ENCODE results near the gene TALDO1.

- TF ChIP-seq CTCF (conservative IDR thresholded peaks at IDR 0.05 in 1 of 2, IDR thresholded peaks at IDR 0.05 in 1 of 2; ENCODE audit: low read depth in 1 of 2, low read length in 2 of 2) (no peak), EZH2 (IDR thresholded peaks at IDR 0.05; ENCODE audit: low read length, missing control alignments) (no peak)
These were observed 18.3 kb upstream of the TALDO1 start for GRCh38 chr11:728901-729491.
